ENCODE results near the gene KNDC1. TPM values are rescaled to one million over a fixed set of nuclear protein-coding genes. Genes with fewer than 3 reads are reported as not detected.

The KNDC1 gene
- total and polyA plus RNA-seq, 2 donors (not counting 3 experiments of a cell fraction or from before 2014, with no cell fraction given): not detected

- POLR2A ChIA-PET: no interaction called here
- DNase-seq (ENCODE audit: low read depth, low spot score): no peak
Measured at GRCh38 chr10:133127291-133128125, 32.5 kb upstream of the KNDC1 start.

More at GRCh38 chr10:133127291-133128125, 32.5 kb upstream of the KNDC1 start:
- Histone ChIP-seq H3K79me2 (ENCODE audit: control insufficient read depth, insufficient read depth, low read length) (no peaks in the 10 kb centered on the region), H3K36me3 (ENCODE audit: control insufficient read depth in 2 of 2, extremely low read depth in 1 of 2, insufficient read depth in 2 of 2, low read length in 2 of 2) (no peaks in the 10 kb centered on the region), H3K9me1 (replicated peaks; ENCODE audit: control insufficient read depth, extremely low read depth, insufficient read depth, low read length) (no peaks in the 10 kb centered on the region), H3K9me3 (replicated peaks; ENCODE audit: control insufficient read depth, insufficient read depth, low read length) (no peaks in the 10 kb centered on the region), H3K4me1 (ENCODE audit: control insufficient read depth, extremely low read depth, insufficient read depth, low read length) (no peaks in the 10 kb centered on the region), H3K27ac (ENCODE audit: insufficient read depth, low read depth, low read length) (no peak overlapping the region), H2AFZ (ENCODE audit: low read depth, low read length) (no peak overlapping the region), H3K9ac (replicated peaks; ENCODE audit: extremely low read depth, insufficient read depth, low read length) (no peak overlapping the region), H3K4me2 (ENCODE audit: insufficient read depth, low read length) (no peak overlapping the region), H4K20me1 (replicated peaks; ENCODE audit: control insufficient read depth, extremely low read depth, insufficient read depth, low read length) (no peaks in the 10 kb centered on the region), H3K27me3 (ENCODE audit: control insufficient read depth in 2 of 2, insufficient read depth in 2 of 2, low read length in 2 of 2) (no peaks in the 10 kb centered on the region), H3K4me3 (replicated peaks in 1 of 3; ENCODE audit: insufficient read depth in 1 of 3, low read depth in 1 of 3, low read length in 3 of 3) (no peak overlapping the region)
- intact Hi-C loops (cut with micrococcal nuclease) (no loop called here), dilution Hi-C loops (cut with MboI; ENCODE audit: extremely low pct_ligation_motif_present, low sequenced_read_pairs) (no loop called here)
- CTCF ChIA-PET: interaction anchor here (0.6 kb wide), 1 partner anchor 16 kb away, joined by 4 read pairs; no protein-coding TSS in a partner anchor
- no peak for TF ChIP-seq MYC (IDR thresholded peaks at IDR 0.05; ENCODE audit: low read depth, low read length)
- no peak for TF ChIP-seq JUN (IDR thresholded peaks at IDR 0.05; ENCODE audit: borderline replicate concordance, insufficient read depth, insufficient read length, low read depth)
- TF ChIP-seq FOS (IDR thresholded peaks at IDR 0.05; ENCODE audit: borderline replicate concordance, insufficient read depth, low read length): no peak
- no peak for TF ChIP-seq POLR2AphosphoS5 (IDR thresholded peaks at IDR 0.05; ENCODE audit: insufficient read depth, low read depth, low read length)
- TF ChIP-seq CTCF (IDR thresholded peaks at IDR 0.05; ENCODE audit: extremely low read depth in 1 of 2, insufficient read depth in 1 of 2, low read depth in 1 of 2, low read length in 2 of 2): no peak
- no peak for TF ChIP-seq GATA2 (IDR thresholded peaks at IDR 0.05; ENCODE audit: insufficient read depth, insufficient read length, low read depth, low read length)
- TF ChIP-seq EZH2 (IDR thresholded peaks at IDR 0.05; ENCODE audit: borderline replicate concordance, low read depth, low read length, severe bottlenecking): no peak
- TF ChIP-seq, protein P1, sequence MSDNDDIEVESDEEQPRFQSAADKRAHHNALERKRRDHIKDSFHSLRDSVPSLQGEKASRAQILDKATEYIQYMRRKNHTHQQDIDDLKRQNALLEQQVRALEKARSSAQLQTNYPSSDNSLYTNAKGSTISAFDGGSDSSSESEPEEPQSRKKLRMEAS (IDR thresholded peaks at IDR 0.05; ENCODE audit: insufficient read depth, insufficient read length): no peak
- no peak for TF ChIP-seq POLR2A (IDR thresholded peaks at IDR 0.05; ENCODE audit: low read depth, low read length)
- no peak for FAIRE-seq
- BruUV-seq (replicated peaks): no TSS peak
